NOMO-1 (cell line): Measurements from ENCODE around the gene LHFPL2.

Experiments used
- DNase-seq, 2 experiments: peaks; one replicate each; lab custom pipeline; 2025; ENCODE audit not compliant: unreplicated experiment in 2 of 2; lab: John Stamatoyannopoulos, UW

Gene LHFPL2

DNA sequence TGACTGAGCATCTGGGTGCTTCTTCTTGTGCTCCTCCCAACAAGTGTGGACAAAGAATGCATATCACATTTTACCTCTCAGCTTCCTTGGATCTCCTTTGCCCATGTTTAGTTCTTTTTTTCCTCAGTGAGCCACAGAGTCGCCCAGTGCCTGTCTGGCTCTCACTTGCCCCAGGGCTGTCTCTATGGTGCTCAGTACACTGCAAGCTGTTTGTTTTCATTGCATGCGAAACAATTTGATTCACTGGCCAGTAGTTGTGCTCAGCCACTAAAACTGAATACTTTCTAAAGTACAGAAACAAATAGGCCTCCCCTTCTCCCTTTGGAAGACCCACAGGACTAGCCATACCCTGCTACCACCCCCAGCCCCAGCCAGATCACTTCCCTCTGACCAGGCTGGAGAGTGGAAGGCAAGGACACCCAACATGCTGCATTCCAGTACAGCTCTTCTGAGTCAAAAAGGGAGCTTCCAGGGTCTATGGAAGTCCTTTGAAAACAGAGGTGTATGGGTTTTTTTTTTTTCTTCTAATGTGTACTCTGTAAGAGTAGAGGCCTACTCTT lies 3.8 kb downstream of the LHFPL2 start:
- no peak for DNase-seq

DNA sequence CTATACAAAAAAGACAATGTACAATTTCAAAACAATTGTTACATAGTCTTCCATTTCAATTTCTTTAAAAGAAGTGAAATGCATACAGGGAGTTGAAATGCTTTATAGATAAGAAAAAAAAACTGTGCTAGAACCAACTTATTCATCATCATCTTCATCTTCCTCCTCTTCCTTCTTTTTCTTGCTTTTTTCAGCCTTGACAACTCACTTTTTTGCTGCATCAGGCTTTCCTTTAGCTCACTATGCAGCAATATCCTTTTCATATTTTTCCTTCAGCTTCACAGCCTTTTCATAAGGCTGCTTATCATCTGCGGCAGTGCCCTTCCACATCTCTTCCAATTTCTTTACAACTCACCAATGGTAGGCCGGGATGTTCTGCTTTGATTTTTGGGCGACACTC lies 4.4 kb downstream of the LHFPL2 start:
- no peak for DNase-seq

DNA sequence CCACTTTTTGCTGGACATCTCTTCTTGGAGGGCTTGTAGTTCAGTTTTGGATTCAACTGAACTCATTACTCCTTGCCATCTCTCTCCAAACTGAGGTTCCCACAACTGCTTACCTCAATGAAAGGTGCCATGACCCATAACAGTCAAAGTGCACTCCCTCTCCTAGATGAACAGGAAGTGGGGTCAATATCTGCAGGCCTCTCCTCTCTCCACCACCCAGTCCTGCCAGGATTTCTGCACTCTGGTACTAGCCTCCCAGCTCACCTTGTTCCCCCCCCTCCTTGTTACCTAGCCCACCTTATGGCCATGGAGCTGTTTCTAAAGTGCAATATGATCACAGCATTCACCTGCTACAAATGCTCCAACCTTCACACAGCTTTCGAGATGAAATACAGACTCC lies 5.9 kb downstream of the LHFPL2 start:
- no peak for DNase-seq

GRCh38 chr5:78640662-78641474 lies 7.7 kb downstream of the LHFPL2 start:
- DNase-seq = no peak

DNA sequence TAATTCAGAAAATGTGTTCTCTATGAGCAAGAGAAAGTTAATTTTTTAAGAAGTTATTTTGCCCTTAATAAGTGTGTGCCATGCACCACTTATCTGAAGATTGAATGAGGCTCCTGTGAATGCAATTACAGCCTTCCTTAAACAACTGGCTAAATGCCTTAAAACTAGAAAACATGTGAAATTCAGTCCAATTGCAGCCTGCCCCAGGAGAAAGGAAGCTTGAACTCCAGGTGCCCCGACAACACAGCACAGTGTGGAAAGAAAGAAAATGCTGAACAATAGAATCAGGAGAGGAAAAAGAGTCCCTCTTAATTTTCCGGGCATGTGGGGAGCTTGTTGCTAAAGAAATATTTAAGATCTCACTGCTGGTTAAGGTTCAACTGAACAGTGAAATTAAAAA lies 8.8 kb downstream of the LHFPL2 start:
- DNase-seq = no peak

- DNase-seq = no peak
Measured at GRCh38 chr5:78638973-78639669, 9.5 kb downstream of the LHFPL2 start.

- no peak for DNase-seq
Measured at GRCh38 chr5:78638423-78638822, 10.1 kb downstream of the LHFPL2 start.

- no peak for DNase-seq
Measured at GRCh38 chr5:78637468-78637867, 11.1 kb downstream of the LHFPL2 start.

DNA sequence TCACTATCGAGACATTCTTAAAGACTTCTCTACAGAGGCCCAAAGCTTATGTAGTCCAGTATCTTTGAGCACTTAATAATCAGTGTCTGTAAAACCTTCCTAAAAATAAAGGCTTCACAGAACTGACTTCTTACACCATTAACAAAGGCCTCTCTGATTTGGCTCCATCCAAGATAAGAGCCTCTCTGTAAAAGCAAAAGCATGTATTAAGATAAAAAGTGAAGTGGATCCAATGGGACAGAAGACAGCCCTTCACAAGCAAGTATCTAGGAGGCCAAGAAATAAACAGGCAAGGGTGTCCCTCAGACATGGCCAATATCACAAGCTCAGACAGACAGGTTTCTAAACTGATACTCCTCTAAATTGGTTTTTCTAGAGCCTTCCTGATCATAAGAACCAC lies 11.9 kb downstream of the LHFPL2 start:
- DNase-seq = no peak

GRCh38 chr5:78634634-78635033 lies 13.9 kb downstream of the LHFPL2 start:
- no peak for DNase-seq

DNA sequence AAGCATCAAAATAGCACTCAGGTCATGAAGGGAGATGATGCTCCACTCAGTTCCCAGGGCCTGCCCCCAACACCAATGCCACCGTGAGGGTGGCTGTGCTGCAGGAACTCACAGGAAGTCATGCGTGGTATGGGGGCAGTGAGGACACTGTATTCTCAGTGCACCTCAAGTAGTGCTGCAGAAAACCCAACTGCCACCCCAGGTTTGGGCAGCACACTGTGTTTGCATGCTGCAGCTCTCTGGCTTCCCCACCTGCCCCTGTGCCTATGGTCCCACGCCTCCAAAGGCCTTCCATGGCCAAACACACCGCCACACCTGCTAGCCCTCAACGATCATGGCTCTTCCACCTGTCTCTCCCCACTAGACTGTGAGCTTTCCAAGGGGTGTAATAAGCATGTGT lies 14.3 kb downstream of the LHFPL2 start:
- DNase-seq = no peak

DNA sequence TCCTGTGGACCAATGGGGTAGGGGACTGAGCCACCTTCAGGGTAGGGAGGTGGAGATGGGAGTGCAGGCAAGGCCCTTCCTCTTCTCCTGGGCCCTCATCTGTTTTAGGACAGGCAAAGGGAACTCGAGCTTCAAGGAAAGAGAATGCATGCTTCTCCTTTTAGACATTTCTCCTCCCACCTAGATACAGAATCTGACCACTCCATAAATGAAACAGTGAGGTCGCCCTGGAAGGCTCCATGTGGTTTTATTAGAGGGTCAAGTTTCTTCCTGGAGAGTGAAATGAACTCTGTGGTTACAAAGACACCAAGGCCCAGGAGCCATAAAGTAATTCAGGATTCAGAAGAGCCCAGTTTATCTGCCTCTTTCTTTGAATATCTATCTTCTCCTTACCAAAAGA lies 14.9 kb downstream of the LHFPL2 start:
- DNase-seq = no peak

DNA sequence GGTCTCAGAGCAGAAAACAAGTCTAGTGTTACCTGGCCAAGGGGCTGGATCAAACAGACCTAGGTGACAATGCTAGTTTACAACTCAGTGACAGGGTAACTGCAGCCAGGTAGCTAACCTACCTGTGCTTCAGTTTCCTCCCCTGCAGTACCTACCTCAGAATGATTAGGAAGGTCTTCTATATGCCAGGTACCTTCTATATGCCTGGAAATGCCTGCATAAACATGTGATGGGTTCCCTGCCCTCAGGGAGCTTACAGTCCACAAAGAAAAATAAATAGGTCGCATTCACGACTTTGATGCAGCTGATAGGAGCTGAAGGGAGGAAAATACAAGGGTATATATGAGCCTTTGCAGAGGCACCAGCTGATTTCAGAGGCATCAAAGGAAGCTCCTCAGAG lies 16.1 kb downstream of the LHFPL2 start:
- DNase-seq = no peak

- no peak for DNase-seq
Measured at GRCh38 chr5:78631931-78632330, 16.6 kb downstream of the LHFPL2 start.

DNA sequence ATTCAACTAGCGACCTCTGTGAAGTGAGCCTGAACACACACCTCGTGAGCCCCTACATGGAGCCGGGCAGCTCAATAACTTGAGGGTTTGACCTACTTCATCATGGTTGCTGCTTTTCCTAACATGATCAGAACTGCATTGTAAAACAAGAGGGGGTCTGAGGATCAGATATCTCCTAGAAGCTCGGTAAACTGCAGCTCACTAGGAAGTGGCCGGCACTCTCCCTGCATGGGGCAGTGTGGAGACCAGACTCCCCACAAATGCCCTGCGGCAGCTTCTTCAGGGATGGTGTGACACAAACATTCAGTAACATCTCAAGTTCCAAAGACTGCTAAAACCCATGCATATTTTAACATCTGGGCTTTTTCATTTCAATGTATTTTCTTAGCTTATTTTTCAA lies 18.5 kb downstream of the LHFPL2 start:
- DNase-seq = no peak

DNA sequence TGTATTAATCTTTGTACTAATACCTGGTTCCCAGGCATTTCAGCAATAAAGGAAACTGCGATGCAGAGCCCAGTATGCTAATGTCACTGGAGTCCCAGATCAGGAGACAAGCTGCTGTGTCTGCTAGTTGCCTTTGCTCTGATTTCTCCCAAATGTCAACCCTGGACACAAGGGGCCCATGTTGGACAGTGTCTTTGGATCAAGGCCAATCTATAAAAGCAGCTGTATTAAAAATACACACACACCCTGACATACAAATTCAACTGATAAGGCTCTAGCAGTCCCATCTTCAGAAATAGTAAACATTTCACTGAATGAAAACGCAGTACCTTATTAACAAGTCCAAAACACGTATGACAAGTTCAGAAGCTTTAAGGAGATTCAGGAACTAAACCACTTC lies 18.9 kb downstream of the LHFPL2 start:
- no peak for DNase-seq

DNA sequence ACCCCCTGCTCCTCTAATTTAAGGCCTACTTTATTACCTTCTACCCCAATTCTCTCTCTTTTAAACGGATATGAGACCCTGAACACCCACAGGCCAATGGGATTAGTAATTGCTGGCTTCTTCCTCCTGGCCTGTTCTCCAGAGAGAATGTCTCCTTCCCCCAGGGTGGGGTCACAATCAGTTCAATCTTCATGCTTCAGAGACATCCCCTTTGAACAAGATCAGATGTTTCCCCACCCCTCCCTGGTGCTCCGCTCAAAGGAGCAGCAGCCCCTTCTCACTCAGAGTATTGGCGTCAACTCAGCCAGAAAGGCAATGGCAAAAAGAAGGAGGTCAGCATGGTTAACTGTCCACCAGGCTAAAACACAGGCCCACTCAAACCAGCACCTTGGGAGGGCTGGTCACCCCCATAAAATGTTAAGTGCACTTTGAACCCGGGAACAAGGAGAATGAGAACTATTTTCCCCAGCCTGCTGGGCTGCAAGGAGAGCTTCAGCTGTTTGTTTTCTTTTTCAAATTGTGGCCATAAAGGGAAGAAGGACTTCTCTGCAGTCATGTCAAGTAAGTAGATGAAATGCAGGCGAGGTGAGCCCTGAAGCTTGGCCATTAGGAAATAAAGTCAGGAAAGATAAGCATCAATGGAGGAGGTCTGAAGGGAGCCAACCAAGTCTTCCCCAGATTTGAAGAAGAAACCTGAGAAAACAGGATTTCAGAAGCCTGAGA lies 20.1 kb downstream of the LHFPL2 start:
- DNase-seq = no peak

DNA sequence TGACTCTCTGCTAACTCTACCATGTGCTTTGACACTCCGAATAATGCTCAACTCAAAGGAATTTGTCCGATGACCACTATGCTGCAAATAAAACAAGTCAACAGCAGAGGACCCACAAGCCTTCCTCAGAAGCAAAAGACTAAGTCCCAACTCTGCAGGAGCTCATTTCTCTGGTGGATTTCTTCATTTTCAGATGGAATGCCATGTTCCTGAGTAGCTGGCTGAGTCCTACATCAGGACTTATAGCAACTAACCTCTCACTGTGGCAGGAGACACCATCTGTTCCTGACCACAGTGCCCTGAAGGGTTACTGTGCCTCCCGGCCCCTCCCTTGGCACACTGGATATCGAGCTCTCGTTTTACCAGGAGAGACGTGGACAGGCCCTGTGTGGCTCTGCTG lies 20.8 kb downstream of the LHFPL2 start:
- DNase-seq = no peak

GRCh38 chr5:78627175-78627574 lies 21.4 kb downstream of the LHFPL2 start:
- no peak for DNase-seq

DNA sequence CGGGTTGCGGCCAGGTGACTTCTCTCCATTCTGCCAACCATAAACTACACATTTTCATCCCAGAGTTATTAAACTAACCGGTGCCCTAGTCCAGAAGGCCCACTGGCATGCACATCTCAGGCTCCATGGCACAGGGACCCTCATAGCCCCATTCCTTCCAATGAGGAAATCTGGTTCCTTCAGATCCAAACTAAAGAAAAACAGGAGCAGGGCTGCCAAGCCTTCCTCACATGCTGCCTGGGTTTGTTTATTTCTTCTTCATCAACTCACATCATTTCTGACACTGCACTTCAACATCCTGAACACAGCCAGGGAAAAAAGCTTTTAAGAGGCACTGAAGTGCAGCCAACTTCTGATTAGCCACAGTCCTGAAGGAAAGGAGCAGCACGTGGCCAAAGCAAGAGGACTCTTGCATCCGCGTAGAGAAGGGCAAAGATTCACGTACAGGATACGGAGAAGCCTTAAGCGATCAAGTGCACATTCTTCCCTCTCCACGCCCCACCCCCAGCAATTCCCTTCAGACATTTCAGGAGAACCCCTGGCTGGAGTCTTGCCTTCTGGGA lies 22.5 kb downstream of the LHFPL2 start:
- DNase-seq = no peak

GRCh38 chr5:78624992-78625391 lies 23.6 kb downstream of the LHFPL2 start:
- no peak for DNase-seq
